GM18870 (cell line): ENCODE measurements around the gene CTBP2.
"Not testable (repeated sequence)": the region's sequence is repeated elsewhere in the genome, so short reads cannot be mapped to it uniquely, and the experiment has no call there.

Experiments used
- ATAC-seq: cut with Tn5 transposase; IDR thresholded peaks from one replicate; pipeline ENCODE4 v1.9.1; 2021; ENCODE audit warnings: moderate library complexity; ENCODE audit not compliant: unreplicated experiment

CTBP2 gene

GRCh38 chr10:124990671-124991625 is 169.4 kb downstream of the CTBP2 start:
- ATAC-seq, result no peak

GRCh38 chr10:124989526-124989925 is 170.8 kb downstream of the CTBP2 start:
- ATAC-seq, result no peak

DNA sequence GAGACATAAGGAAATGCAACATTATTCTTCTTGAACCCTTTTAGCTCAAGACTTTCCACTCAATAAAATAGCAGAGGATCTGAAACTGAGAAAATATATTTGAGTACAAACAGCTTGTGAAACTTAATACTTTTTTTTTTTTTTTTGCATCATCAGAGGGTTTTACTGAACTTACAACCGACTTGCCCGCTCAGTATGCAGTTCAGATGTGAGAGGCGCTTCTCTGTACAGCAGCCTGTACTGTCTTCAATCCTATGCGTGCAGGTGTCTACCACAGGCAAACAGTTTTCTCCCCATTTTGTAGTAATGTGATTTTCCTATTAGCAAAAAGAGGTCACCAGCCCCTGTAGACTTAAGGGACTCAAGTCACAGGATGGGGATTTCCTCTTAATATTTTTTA is 171.6 kb downstream of the CTBP2 start:
- not testable (repeated sequence) for ATAC-seq

GRCh38 chr10:124987788-124988187 is 172.6 kb downstream of the CTBP2 start:
- no peak for ATAC-seq

DNA sequence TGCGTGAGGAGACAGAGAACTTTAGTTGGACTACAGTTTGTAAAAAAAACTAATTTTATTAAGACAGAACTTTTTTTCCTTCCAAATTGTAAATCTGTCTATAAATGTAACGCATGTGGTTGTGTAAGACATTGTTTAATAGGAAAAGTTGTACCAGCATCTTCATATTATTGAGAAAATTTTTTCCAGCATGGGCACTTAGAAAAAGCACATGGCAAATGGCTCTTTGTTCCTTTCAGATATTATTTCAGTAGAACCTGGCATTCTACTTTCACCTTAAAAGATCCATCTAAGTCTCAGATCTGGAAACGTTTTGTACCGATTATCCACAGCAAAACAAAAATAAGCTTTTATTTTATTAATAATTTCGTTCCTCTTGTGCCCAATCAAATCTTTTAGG is 175.2 kb downstream of the CTBP2 start:
- ATAC-seq, result no peak

GRCh38 chr10:124984376-124984775 is 176.0 kb downstream of the CTBP2 start:
- ATAC-seq, result no peak

GRCh38 chr10:124983321-124983720 is 177.0 kb downstream of the CTBP2 start:
- no peak for ATAC-seq

- ATAC-seq, result no peak
Observed at GRCh38 chr10:124978376-124978725, 182.0 kb downstream of the CTBP2 start.

DNA sequence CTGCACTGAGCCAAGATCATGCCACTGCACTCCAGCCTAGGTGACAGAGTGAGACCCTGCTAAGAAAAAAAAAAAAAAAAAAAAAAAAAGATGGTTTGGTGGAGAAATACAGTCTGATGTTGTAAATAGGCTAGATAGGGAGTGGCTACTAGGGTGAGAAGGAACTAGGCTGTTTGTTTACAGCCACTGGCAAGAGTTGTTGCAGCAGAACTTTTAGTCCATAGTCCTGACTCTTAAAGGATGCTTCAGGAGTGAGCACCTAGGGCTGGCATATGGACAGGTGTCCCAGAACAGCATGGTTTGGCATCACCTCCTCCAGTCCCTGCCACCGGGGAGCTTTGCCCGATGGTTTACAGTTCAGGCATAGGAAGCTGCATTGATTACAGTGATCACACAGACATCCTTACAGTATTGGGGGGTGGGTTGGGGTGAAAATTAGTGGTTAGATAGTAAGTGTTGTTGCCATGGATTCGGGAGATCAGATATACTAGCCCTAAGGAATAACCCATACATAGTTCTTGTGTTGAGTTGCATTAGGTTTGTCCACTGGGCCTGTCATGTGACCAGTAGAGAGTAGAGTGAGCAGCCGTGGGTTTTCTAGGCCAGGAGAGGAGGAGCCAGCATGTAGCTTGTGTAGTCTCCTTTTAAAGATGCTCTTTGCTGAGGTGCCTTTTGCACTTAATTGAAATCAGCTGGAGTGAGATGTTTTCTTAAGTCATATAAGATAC is 182.6 kb downstream of the CTBP2 start:
- no peak for ATAC-seq

DNA sequence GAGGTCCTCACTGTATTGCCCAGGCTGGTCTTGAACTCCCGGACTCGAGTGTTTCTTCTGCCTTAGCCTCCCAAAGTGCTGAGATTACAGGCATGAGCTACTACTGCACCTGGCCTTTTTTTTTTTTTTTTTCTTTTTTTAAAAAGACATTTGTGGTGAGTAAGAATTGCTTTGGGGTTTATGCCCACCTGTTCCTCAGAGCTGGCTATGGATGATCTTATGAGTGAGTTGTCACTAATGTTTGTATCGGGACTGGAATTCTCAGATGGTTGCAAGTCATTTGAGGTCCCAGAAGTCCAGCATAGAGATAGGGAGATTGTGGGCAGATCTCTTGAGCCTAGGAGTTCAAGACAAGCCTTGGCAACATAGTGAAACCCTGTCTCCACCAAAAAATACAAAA is 183.2 kb downstream of the CTBP2 start:
- ATAC-seq, result no peak

DNA sequence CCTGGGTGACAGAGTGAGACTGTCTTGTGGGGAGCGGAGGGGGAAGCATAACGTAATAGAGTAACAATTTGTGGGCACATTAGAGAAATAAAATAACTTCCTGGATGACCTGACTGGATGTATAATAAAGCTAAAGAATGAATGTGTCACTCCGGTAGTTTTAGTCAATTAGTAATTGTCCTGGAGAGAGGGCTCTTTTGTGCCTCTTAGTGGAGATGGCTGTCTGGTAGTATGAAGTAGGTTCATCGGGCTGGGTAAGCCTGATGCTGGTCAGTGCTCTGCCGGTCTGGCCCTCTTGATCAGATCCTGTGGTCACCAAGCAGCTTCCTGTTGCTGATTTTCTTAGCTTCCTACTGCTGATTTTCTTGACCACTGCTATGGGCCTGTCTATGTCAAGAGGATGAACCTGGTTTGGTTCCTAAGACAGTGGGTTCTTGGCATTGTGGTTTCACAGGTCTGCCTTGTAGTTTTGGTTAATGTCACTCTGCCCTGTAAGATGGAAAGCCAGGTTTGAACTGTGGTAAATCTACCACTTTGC is 184.3 kb downstream of the CTBP2 start:
- peak; percentile 70 for ATAC-seq

DNA sequence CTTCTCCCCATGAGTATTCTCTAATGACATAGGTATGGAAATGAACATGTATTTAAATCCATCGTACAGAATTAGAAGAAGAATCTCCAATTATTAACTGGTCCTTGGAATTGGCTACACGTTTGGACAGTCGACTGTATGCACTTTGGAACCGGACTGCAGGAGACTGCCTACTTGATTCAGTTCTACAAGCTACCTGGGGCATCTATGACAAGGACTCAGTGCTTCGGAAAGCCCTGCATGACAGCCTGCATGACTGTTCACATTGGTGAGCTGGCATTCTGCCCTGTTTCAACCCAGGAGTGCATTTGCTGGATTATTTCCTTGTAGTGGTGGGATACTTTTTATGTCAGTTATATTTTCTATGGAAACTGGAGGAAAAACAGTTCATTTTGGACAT is 186.2 kb downstream of the CTBP2 start:
- ATAC-seq, result no peak

DNA sequence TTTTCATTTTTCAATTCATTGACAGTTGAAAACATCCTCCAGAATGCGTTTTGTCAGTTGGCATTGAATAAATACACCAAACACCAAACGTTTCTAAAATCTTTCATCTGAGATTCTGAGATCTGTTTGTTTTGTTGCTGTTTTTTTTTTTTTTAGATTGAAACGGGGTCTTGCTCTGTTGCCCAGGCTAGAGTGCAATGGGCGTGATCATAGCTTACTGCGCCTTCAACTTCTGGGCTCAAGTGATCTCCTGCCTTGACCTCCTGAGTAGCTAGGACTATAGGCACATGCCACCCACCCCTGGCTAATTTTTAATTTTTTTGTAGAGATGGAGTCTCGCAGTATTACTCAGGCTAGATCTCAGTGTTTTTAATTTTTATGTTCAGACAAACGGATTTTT is 187.7 kb downstream of the CTBP2 start:
- no peak for ATAC-seq

- ATAC-seq, result peak; percentile 37
Observed at GRCh38 chr10:124971276-124971675, 189.1 kb downstream of the CTBP2 start.

DNA sequence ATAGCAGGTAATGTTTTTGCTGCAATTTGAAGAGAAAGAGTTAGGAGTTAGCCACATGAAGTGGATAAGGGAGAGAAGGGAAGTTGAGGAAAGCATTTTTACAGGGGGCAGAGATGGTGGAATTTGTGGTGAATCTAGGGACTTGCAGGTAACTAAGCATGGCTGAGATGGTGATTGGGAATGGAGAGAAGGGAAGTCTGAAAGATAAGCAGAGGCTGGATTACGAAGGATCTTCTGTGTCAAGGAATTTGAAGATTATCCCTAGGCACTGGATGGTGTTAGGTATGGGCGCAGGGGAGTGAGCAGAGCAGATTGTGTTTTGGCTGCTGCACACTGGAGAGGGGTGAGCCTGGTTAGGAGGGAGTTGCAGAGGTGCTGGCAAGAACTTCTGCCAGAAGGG is 193.1 kb downstream of the CTBP2 start:
- ATAC-seq, result no peak

- no peak for ATAC-seq
Observed at GRCh38 chr10:124966008-124966407, 194.4 kb downstream of the CTBP2 start.

DNA sequence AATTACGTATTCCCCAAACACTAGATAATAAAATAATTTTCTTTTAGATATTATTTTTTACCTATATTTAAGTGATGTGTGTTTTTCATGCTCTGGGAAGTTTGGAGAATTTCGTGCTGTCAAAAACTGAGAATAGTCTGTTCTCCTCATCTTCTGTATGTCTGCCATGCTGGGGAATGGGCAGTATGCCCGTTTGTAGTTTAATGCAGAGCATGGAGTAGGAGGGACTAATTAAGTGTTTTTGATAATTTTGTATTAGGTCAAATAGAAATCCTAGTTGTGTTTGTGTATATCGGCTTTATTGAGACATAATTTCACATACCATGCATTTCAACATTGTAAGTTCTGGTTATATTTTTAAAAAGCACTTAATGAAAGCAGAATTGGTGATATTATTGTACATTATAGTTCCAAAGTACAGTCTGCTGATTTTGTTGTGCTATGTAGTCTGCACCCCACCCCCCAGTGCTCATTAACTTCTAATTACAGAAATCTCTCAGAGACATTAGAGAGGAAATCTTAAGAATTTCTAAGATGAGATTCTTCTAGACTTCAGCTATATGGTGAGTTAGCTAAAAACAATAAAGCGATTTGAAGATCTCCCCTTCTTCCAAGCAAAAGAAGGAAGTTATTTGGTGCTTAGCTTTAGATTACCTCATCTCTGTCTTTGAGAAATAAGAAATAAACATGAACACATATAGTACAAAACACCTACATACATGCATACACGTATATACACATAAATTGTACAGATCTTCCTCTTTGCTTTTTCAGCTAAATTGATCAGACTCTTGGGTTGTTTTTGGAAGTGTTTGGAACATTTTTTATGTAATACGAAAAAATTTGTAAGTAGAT is 196.3 kb downstream of the CTBP2 start:
- no peak for ATAC-seq

DNA sequence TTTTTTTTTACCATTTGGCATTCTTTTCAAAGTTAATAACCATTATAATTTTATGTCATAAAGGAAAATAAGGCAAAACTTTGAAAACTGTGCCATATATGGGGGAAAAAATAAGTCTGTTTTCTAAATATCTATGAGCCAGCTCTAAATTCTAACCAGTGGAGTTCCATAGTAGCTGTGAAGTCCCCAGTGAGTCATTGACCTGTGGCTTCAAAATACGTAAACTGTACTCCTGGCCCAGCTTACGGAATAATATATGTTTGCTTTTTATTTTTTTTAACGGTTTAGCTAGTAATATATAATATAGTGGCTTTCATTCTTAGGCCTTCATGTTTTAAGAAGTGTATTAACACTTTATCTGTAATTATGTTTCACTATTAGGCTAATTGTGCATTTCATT is 197.9 kb downstream of the CTBP2 start:
- ATAC-seq, result no peak

- no peak for ATAC-seq
Observed at GRCh38 chr10:124961248-124961570, 199.2 kb downstream of the CTBP2 start.

GRCh38 chr10:124959564-124959963 is 200.8 kb downstream of the CTBP2 start:
- ATAC-seq, result no peak

DNA sequence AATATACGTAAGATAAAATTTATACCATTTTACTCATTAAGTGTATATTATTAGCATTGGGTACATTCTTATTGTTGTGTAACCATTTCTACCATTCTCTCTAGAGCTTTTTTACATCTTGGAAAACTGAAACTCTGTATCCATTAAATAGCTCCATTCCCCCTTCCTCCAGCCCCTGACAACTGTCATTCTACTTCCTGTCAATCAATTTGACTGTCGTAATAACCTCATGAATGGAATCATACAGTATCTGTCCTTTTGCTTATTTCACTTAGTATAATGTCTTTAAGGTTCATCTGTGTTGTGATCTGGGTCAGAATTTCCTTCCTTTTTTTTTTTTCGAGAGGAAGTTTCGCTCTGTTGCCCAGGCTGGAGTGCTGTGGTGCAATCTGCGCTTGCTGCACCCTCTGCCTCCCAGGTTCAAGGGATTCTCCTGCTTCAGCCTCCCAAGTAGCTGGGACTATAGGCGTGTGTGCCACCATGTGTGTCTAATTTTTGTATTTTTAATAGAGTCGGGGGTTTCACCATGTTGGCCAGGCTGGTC is 202.9 kb downstream of the CTBP2 start:
- ATAC-seq, result no peak
